ENCODE results near the gene ACSM5. TPM values are rescaled to one million over a fixed set of nuclear protein-coding genes. Genes with fewer than 3 reads are reported as not detected.

Gene ACSM5, protein sequence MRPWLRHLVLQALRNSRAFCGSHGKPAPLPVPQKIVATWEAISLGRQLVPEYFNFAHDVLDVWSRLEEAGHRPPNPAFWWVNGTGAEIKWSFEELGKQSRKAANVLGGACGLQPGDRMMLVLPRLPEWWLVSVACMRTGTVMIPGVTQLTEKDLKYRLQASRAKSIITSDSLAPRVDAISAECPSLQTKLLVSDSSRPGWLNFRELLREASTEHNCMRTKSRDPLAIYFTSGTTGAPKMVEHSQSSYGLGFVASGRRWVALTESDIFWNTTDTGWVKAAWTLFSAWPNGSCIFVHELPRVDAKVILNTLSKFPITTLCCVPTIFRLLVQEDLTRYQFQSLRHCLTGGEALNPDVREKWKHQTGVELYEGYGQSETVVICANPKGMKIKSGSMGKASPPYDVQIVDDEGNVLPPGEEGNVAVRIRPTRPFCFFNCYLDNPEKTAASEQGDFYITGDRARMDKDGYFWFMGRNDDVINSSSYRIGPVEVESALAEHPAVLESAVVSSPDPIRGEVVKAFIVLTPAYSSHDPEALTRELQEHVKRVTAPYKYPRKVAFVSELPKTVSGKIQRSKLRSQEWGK
- total RNA-seq: 1 to 10 TPM; 5.6 to 9.6 (median 8.0) TPM

DNA sequence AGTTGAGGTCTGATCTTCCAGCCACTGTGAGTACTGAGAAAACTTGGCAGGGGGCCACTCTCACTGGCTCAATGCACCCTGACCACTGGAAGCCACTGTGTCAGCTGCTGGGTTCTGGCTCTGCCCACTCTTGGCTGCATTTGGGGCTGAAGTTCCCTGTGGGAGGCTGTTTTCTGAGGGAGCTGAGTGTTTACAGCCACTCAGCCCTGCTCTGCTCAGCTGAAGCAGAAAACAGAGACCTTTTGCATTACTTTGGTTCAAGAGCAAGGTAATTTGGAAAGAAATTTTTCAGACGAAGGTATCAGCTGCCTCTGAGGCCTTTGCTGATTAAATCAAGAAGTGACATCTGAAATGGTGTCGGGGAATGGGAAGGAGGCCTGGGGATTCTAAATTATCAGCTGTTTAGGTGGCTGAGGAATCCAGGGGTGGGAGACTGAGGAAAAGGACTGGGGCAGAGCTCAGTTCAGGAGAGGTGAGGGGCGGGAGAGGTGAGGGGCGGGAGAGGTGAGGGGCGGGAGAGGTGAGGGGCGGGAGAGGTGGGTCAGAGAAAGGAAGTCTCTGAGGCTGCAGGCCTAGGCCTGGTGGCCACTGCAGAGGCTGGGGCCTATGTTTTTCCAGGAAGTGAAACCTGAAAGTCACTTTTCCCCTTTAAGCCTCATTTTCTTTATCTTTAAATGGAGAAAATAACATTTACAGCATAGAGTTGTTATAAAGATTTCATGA is at the start of gene ACSM5:
Gene ACSM5 (plus strand): TSS at position 137 of the 723 bp plus-strand sequence. CDS start 1,951 bp downstream, outside the sequence.
- 59 to 69% methylated on average over 6 of the region's 6 CpGs for WGBS, 2 donors
- peaks cover 8 to 14% of the 10 kb centered on the region in 2 donors for H3K4me1 ChIP-seq
- DNase-seq: peak; percentile 97 to 98
- H3K4me3 ChIP-seq (replicated peaks in 1 of 3): no peak within 1 kb of the TSS
- intact Hi-C loops (cut with DNase I): no loop called here
- H3K9me3 ChIP-seq: no peaks in the 10 kb centered on the region
- TF ChIP-seq, protein P1, sequence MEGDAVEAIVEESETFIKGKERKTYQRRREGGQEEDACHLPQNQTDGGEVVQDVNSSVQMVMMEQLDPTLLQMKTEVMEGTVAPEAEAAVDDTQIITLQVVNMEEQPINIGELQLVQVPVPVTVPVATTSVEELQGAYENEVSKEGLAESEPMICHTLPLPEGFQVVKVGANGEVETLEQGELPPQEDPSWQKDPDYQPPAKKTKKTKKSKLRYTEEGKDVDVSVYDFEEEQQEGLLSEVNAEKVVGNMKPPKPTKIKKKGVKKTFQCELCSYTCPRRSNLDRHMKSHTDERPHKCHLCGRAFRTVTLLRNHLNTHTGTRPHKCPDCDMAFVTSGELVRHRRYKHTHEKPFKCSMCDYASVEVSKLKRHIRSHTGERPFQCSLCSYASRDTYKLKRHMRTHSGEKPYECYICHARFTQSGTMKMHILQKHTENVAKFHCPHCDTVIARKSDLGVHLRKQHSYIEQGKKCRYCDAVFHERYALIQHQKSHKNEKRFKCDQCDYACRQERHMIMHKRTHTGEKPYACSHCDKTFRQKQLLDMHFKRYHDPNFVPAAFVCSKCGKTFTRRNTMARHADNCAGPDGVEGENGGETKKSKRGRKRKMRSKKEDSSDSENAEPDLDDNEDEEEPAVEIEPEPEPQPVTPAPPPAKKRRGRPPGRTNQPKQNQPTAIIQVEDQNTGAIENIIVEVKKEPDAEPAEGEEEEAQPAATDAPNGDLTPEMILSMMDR (IDR thresholded peaks at IDR 0.05): no peak
- TF ChIP-seq POLR2A (IDR thresholded peaks at IDR 0.05): peak in 1 of 2 donors; percentile 11
- no peaks in the 10 kb centered on the region for H3K27me3 ChIP-seq
- H3K36me3 ChIP-seq: no peaks in the 10 kb centered on the region
- H3K27ac ChIP-seq: peak within 1 kb of the TSS; percentile 73 to 88 (median 75)

DNA sequence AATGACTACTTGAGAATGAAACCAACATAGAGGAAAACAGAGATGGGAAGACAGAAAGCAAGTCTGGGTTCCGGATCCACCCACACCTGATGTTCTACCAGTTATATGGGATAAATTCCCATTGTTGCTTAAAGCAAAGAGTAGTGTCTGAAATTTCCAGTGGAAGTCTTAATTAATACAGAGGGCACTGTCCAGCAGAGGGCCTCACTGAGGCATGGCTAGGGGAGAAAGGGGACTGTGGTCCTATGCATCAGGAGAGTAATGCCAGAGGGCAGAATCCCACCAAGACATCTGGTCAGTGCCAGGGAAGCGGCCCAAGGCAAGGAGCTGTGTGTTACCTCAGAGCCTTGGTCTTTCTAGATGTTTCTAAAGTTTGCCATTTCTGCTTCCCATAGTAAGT is 49.3 kb upstream of the ACSM5 start:
- no peak overlapping the region for H3K4me3 ChIP-seq (replicated peaks in 1 of 3)
- no peaks in the 10 kb centered on the region for H3K4me1 ChIP-seq
- DNase-seq: no peak
- H3K9me3 ChIP-seq: no peaks in the 10 kb centered on the region
- no peak overlapping the region for H3K27ac ChIP-seq
- no peaks in the 10 kb centered on the region for H3K36me3 ChIP-seq
- intact Hi-C loops (cut with DNase I): no loop called here
- H3K27me3 ChIP-seq: no peaks in the 10 kb centered on the region
- TF ChIP-seq POLR2A (IDR thresholded peaks at IDR 0.05): no peak
- TF ChIP-seq, protein P1 (IDR thresholded peaks at IDR 0.05): no peak
- WGBS, 2 donors: 53 to 61% methylated on average over 2 of the region's 2 CpGs

DNA sequence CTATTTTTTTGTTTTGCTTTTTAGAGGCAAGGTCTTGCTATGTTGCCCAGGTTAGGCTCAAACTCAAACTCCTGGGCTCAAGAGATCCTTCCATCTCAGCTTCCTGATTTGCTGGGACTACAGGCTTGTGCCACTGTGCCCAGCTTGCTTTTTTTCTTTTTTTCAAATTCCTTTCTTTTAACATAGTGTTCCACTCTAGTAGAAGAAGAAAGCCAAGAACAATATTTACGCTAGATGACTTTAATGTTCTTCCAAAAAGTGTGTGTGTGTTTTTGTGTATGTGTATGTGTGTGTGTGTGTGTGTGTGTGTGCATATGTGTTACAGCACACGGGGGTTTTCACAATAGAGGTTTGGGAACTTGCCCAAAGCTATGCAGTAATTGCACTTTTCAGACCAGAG is 46.1 kb upstream of the ACSM5 start:
- Histone ChIP-seq H3K27me3 (no peaks in the 10 kb centered on the region), H3K9me3 (no peaks in the 10 kb centered on the region), H3K27ac (no peak overlapping the region), H3K4me3 (replicated peaks in 1 of 3) (no peak overlapping the region), H3K4me1 (no peaks in the 10 kb centered on the region), H3K36me3 (no peaks in the 10 kb centered on the region)
- DNase-seq: no peak
- 60 to 65% methylated on average over 2 of the region's 2 CpGs for WGBS, 2 donors
- intact Hi-C loops (cut with DNase I): no loop called here
- TF ChIP-seq POLR2A (IDR thresholded peaks at IDR 0.05): no peak
- TF ChIP-seq, protein P1 (IDR thresholded peaks at IDR 0.05): no peak

DNA sequence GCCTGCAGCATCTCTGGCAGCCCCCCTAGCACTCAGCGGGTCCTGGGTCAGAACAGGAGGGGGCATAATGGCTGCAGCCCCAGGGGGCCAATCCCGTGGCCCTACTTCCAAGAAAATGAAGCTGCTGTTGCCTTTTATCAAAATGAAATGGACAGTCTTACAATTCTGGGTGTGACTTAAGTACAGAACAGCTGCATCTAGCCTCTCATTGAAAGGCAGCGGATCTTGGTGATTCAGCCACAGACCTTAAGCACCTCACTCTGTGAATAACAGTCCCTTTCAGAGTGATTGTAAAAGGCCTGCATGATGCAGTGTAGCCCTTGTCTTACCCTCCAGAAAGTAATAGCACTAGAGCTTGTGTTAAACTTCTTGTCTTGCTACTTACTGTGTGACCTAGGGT is 45.3 kb upstream of the ACSM5 start:
- 49 to 59% methylated on average over 3 of the region's 3 CpGs for WGBS, 2 donors
- no peaks in the 10 kb centered on the region for H3K9me3 ChIP-seq
- no peaks in the 10 kb centered on the region for H3K4me1 ChIP-seq
- intact Hi-C loops (cut with DNase I): no loop called here
- no peak for DNase-seq
- H3K4me3 ChIP-seq (replicated peaks in 1 of 3): no peak overlapping the region
- no peaks in the 10 kb centered on the region for H3K27me3 ChIP-seq
- no peaks in the 10 kb centered on the region for H3K36me3 ChIP-seq
- no peak for TF ChIP-seq POLR2A (IDR thresholded peaks at IDR 0.05)
- TF ChIP-seq, protein P1 (IDR thresholded peaks at IDR 0.05): no peak
- no peak overlapping the region for H3K27ac ChIP-seq
